H1 (cell line): ENCODE measurements around the gene CHMP6. TPM values are rescaled to one million over a fixed set of nuclear protein-coding genes. Genes with fewer than 3 reads are reported as not detected.

Source experiments
- ATF2 ChIP-seq: IDR thresholded peaks from 2 replicates; pipeline ENCODE4 v1.6.1; 2012; ENCODE audit warnings: low read length, inconsistent platforms
- CBX8 ChIP-seq: fragments of 300-800, 300-1000 bp; sonication (generic); IDR thresholded peaks from 2 replicates; pipeline ENCODE4 v1.7.1; 2016; ENCODE audit warnings: low read depth, low read length, borderline replicate concordance
- CHD7 ChIP-seq: fragments of 300-600 bp; sonication (generic); IDR thresholded peaks from 2 replicates; pipeline ENCODE4 v1.7.1; 2012; ENCODE audit warnings: low read length, moderate library complexity, mild to moderate bottlenecking, inconsistent platforms; ENCODE audit not compliant: insufficient replicate concordance
- PHF8 ChIP-seq: fragments of 200-600 bp; sonication (generic); conservative IDR thresholded peaks from 2 replicates; pipeline ENCODE4 v1.7.1; 2012; ENCODE audit warnings: low read depth, mild to moderate bottlenecking, inconsistent platforms, low read length, moderate library complexity
- RAD21 ChIP-seq, 2 experiments: IDR thresholded peaks in 1 of 2; conservative IDR thresholded peaks in 1 of 2; 2 replicates each; pipeline ENCODE4 v1.6.1; 2011; ENCODE audit warnings: low read depth in 2 of 2, low read length in 2 of 2, improper control_type of control experiment in 1 of 2, inconsistent platforms in 1 of 2, mild to moderate bottlenecking in 1 of 2, moderate library complexity in 1 of 2
- SIRT6 ChIP-seq: IDR thresholded peaks from one replicate; pipeline ENCODE4 v1.7.1; 2012; ENCODE audit warnings: low read length, inconsistent platforms
- SP1 ChIP-seq: IDR thresholded peaks from 2 replicates; pipeline ENCODE4 v1.6.1; 2011; ENCODE audit warnings: low read depth, low read length
- polyA plus RNA-seq, 7 experiments: library from polyadenylated mRNA; depleted of rRNA in 3 of 7; stranded (reverse) in 5 of 7; unstranded in 2 of 7; fragments of >200 nt in 5 of 7; fragments of 200-250 nt in 2 of 7; gene quantifications; 1 replicate in 5 of 7; 2 replicates in 1 of 7; 4 replicates in 1 of 7; pipeline versions ENCODE4 v1.2.1 to v1.2.3, GENCODE V29; 2011 to 2013; ENCODE audit warnings: missing spikeins in 2 of 7, mixed read lengths in 2 of 7
- total RNA-seq: library from RNA; stranded (reverse); fragmentation: NEBNext Ultra II Directional; extraction: Animal tissue kit (Norgen Biotek cat#: 25700); gene quantifications from 2 replicates; pipeline ENCODE4 v1.2.1, GENCODE V29; 2021

CHMP6 gene
- total and polyA plus RNA-seq, 2 of the 8 experiments (the other 6 are each of a cell fraction or from before 2014, with no cell fraction given) = 15.7 to 24.3 TPM

GRCh38 chr17:80950466-80951120 is 41.0 kb upstream of the CHMP6 start (continued):
- TF ChIP-seq ATF2 (no peak), CBX8 (no peak), RAD21 (IDR thresholded peaks at IDR 0.05 in 1 of 2, conservative IDR thresholded peaks at IDR 0.05 in 1 of 2; ENCODE audit: low read depth in 2 of 2, low read length in 2 of 2) (no peak), PHF8 (no peak), CHD7 (no peak), SIRT6 (no peak), SP1 (no peak)
